Bone marrow (tissue), 2 donors: Measurements from ENCODE around the gene FAM107A.

ENCODE experiments used
- DNase-seq, 2 donors: peaks; one replicate each; lab custom pipeline; 2025; lab: John Stamatoyannopoulos, UW

Gene FAM107A

GRCh38 chr3:58518291-58518789, 58.9 kb downstream of the FAM107A start:
- no peak for DNase-seq

GRCh38 chr3:58514405-58514804, 62.8 kb downstream of the FAM107A start:
- DNase-seq: no peak
